ENCODE data around the gene MARS2. TPM values are rescaled to one million over a fixed set of nuclear protein-coding genes. Genes with fewer than 3 reads are reported as not detected.

The MARS2 gene
- 1 to 10 TPM; 4.6 to 7.7 (median 5.6) TPM for total RNA-seq
- 3.2 TPM for polyA plus RNA-seq
- long read RNA-seq, donor 1, transcript MARS2-201 (1 exons, 3,019 nt) = major isoform, 15 of 15 reads
- long read RNA-seq, donor 1, partial matches to known transcripts = 0 of 15 reads
- long read RNA-seq, donor 1, other reads (novel, unspliced or antisense) = 0 of 15 reads
- long read RNA-seq, donor 2, partial matches to known transcripts = 0 of 4 reads
- long read RNA-seq, donor 2, other reads (novel, unspliced or antisense) = 0 of 4 reads
- long read RNA-seq, donor 3, transcript MARS2-201 (1 exons, 3,019 nt) = major isoform, 36 of 36 reads
- long read RNA-seq, donor 3, partial matches to known transcripts = 0 of 36 reads
- long read RNA-seq, donor 3, other reads (novel, unspliced or antisense) = 0 of 36 reads
- long read RNA-seq, donor 4, transcript MARS2-201 (1 exons, 3,019 nt) = major isoform, 5 of 5 reads
- long read RNA-seq, donor 4, partial matches to known transcripts = 0 of 5 reads
- long read RNA-seq, donor 4, other reads (novel, unspliced or antisense) = 0 of 5 reads

DNA sequence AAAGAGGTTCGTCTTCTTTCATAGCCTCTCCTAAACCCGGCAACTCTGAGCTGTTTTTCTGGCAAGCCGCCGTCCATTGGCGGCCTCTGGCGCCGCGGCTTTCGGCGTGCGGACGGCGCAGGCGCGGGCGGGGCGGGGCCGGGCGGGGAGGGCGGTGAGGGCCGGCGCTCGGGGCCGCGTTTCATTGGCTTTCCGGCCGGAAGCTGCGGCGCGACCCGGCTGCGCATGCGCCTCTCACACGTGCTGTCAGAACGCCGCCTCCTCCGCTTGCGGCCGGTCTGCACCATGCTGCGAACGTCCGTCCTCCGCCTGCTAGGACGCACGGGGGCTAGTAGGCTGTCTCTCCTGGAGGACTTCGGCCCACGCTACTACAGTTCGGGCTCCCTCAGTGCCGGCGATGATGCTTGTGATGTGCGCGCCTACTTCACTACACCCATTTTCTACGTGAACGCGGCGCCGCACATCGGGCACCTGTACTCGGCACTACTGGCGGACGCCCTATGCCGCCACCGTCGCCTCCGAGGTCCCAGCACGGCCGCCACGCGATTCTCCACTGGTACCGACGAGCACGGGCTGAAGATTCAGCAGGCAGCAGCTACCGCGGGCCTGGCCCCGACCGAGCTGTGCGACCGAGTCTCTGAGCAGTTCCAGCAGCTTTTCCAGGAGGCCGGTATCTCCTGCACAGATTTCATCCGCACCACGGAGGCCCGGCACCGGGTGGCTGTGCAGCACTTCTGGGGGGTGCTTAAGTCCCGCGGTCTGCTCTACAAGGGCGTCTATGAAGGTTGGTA is at the start of gene MARS2:
Gene MARS2, plus strand, starts transcription at position 249 of the 791 bp plus-strand sequence. Its CDS starts 37 bp downstream, at position 286.
- Histone ChIP-seq H3K4me1 (ENCODE audit: control insufficient read depth, insufficient read depth, low read length) (peaks cover 9% of the 10 kb centered on the region), H3K27ac (ENCODE audit: low read length) (peak within 1 kb of the TSS; percentile 43), H3K4me3 (ENCODE audit: low read length) (peak within 1 kb of the TSS; percentile 79), H3K27me3 (ENCODE audit: control insufficient read depth, insufficient read depth) (no peaks in the 10 kb centered on the region), H3K9me3 (ENCODE audit: control insufficient read depth, low read length) (no peaks in the 10 kb centered on the region)
- intact Hi-C loops (cut with DNase I) = loop anchor here in 3 of 4 donors (10.0 kb wide), 2 partner anchors 419 to 589 kb away; no protein-coding TSS in a partner anchor
- ATAC-seq (peak; percentile 97), DNase-seq (peak; percentile 96 to 98 (median 98))
- under 1% methylated on average over 86 of the region's 86 CpGs for WGBS

DNA sequence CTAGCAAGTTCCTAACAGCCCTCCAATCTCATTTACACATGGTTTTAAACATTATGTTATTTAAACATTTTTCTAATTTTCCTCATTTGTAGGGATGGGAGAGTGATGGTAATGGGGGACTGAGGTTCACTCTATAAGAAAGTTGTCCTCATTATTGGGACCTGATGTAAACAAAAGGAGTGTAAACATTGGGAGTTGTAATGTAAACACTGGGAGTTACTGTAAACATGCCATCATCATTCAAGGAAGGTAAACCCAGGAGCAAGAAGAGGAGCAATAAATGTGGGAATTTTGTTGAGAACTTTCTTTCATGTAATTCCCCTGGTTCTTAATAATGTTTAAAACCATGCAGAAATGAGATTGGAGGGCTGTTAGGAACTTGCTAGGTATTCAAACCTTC is 47.6 kb upstream of the MARS2 start:
- no peak overlapping the region for H3K4me3 ChIP-seq (ENCODE audit: low read length)
- no peaks in the 10 kb centered on the region for H3K4me1 ChIP-seq (ENCODE audit: control insufficient read depth, insufficient read depth, low read length)
- no peaks in the 10 kb centered on the region for H3K9me3 ChIP-seq (ENCODE audit: control insufficient read depth, low read length)
- intact Hi-C loops (cut with DNase I) = no loop called here
- ATAC-seq (no peak), DNase-seq (no peak)
- no peak overlapping the region for H3K27ac ChIP-seq (ENCODE audit: low read length)
- H3K27me3 ChIP-seq (ENCODE audit: control insufficient read depth, insufficient read depth) = no peaks in the 10 kb centered on the region

DNA sequence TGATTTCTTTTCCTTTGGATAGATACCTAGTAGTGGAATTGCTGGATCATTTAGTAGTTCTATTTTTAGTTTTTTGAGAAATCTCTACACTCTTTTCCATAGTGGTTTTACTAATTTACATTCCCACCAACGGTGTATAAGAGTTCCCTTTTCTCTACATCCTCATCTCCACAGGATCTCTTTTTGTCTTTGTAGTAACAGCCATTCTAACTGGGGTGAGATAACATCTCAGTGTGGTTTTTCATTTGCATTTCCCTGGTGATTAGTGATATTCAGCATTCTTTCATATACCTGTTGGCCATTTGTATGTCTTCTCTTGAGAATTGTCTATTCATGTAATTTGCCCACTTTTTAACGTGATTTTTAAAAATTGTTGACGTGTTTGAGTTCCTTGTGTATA is 43.5 kb upstream of the MARS2 start:
- H3K27me3 ChIP-seq (ENCODE audit: control insufficient read depth, insufficient read depth) = no peaks in the 10 kb centered on the region
- H3K27ac ChIP-seq (ENCODE audit: low read length) = no peak overlapping the region
- ATAC-seq (no peak), DNase-seq (no peak)
- no peaks in the 10 kb centered on the region for H3K4me1 ChIP-seq (ENCODE audit: control insufficient read depth, insufficient read depth, low read length)
- no peaks in the 10 kb centered on the region for H3K9me3 ChIP-seq (ENCODE audit: control insufficient read depth, low read length)
- WGBS = 75% methylated on average over 3 of the region's 3 CpGs
- intact Hi-C loops (cut with DNase I) = no loop called here
- no peak overlapping the region for H3K4me3 ChIP-seq (ENCODE audit: low read length)

DNA sequence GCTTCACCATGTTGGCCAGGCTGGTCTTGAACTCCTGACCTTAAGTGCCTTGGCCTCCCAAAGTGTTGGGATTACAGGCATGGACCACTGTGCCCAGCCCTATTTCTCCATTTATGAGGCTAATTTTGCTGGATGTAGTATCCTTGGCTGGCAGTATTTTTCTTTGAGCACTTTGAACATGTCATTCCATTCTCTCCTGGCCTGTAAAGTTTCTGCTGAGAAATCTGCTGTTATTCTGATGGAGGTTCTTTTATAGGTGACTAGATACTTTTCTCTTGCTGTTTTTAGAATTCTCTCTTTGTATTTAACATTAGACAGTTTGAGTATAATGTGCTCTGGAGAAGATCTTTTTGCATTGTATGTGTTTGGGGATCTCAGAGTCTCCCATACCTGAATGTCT is 38.9 kb upstream of the MARS2 start:
- Histone ChIP-seq H3K4me3 (ENCODE audit: low read length) (no peak overlapping the region), H3K4me1 (ENCODE audit: control insufficient read depth, insufficient read depth, low read length) (no peaks in the 10 kb centered on the region), H3K27me3 (ENCODE audit: control insufficient read depth, insufficient read depth) (no peaks in the 10 kb centered on the region), H3K27ac (ENCODE audit: low read length) (no peak overlapping the region), H3K9me3 (ENCODE audit: control insufficient read depth, low read length) (no peaks in the 10 kb centered on the region)
- no peak for DNase-seq
- no peak for ATAC-seq
- intact Hi-C loops (cut with DNase I) = no loop called here

DNA sequence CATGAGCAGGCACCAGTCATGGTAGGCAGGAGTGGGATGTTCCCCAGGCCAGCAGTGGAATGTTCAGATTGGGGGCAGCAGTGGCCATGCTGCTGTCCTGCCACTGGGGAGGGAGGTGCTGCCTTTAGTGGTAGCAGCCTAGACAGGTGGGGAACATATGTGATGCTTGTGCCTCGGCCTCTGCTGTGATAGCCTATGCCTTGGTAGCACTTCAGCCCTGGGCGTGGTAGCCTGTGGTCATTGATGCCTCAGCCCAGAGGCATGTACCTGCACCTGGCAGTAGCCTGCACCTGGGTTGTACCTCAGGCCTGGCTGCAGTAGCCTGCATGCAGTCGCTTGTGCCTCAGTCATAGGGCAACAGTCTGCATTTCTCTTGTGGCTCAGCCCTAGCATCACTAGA is 36.9 kb upstream of the MARS2 start:
- 100% methylated on average over 3 of the region's 3 CpGs for WGBS
- ATAC-seq = no peak
- no peak for DNase-seq
- H3K4me1 ChIP-seq (ENCODE audit: control insufficient read depth, insufficient read depth, low read length) = no peaks in the 10 kb centered on the region
- no peaks in the 10 kb centered on the region for H3K9me3 ChIP-seq (ENCODE audit: control insufficient read depth, low read length)
- no peak overlapping the region for H3K27ac ChIP-seq (ENCODE audit: low read length)
- intact Hi-C loops (cut with DNase I) = no loop called here
- no peak overlapping the region for H3K4me3 ChIP-seq (ENCODE audit: low read length)
- no peaks in the 10 kb centered on the region for H3K27me3 ChIP-seq (ENCODE audit: control insufficient read depth, insufficient read depth)

DNA sequence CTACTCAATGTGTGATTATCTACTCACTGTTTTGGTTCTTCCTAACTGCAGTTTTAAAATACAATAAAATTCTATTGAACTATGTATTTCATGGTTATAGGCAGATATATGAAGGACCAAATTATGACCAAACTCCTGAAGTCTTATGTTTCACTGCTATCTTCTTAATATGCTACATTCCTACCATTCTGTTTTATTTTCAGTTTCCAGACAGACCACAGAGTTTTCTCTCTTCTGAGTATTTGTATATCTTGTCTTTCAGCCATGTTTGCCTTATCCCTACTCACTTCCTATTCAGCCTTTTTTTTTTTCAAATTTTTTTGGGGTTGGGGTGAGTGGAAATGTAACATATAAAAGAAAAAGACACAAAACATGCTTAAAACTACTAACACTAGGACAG is 36.1 kb upstream of the MARS2 start:
- H3K9me3 ChIP-seq (ENCODE audit: control insufficient read depth, low read length) = no peaks in the 10 kb centered on the region
- no peak overlapping the region for H3K27ac ChIP-seq (ENCODE audit: low read length)
- DNase-seq (no peak), ATAC-seq (no peak)
- H3K4me3 ChIP-seq (ENCODE audit: low read length) = no peak overlapping the region
- intact Hi-C loops (cut with DNase I) = no loop called here
- no peaks in the 10 kb centered on the region for H3K4me1 ChIP-seq (ENCODE audit: control insufficient read depth, insufficient read depth, low read length)
- no peaks in the 10 kb centered on the region for H3K27me3 ChIP-seq (ENCODE audit: control insufficient read depth, insufficient read depth)

DNA sequence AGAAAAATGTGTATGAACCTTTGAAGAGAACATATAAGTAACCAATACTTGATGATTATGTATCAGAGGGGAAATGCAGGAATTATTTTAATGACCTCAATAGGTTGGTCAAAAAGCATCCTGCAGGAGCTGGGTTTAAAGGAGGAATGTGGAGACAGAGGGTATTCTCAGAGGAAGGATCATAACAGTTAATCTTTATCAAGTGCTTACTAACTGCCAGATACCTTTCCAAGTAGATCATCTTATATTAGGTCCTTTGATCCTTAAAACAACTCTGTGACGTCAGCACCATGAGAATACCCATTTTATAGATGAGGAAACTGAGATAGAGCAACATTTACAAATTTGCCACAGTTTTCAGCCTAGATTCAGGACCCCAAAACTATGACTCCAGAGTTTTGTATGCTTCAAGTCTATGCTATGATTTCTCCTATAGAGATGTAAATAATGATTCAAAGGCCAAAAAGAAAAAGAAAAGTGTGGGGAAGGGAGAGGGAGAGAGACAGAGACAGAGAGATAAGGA is 32.7 kb upstream of the MARS2 start:
- Histone ChIP-seq H3K27ac (ENCODE audit: low read length) (no peak overlapping the region), H3K27me3 (ENCODE audit: control insufficient read depth, insufficient read depth) (no peaks in the 10 kb centered on the region), H3K4me1 (ENCODE audit: control insufficient read depth, insufficient read depth, low read length) (no peaks in the 10 kb centered on the region), H3K9me3 (ENCODE audit: control insufficient read depth, low read length) (no peaks in the 10 kb centered on the region), H3K4me3 (ENCODE audit: low read length) (no peak overlapping the region)
- 46% methylated on average over 1 of the region's 1 CpG for WGBS
- DNase-seq (no peak), ATAC-seq (no peak)
- intact Hi-C loops (cut with DNase I) = no loop called here

DNA sequence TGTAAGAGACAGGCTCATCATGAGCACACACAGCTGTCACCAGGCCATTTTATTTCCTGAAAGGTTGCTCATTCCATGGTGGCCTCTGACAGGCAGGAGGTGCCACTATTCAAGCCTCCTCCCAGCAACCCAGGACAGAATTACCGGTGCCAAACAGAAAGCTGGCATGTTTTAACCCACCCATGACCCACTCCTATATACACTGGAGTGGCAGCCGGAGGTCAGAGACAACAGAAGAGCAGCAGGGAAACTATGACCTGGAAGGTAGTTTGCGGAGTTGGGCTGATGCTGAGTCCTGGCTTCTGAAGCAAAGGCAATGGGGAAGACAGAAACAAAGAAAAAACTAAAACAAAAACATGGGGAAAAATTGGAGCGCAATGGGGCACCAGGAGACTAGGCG is 32.1 kb upstream of the MARS2 start:
- Histone ChIP-seq H3K9me3 (ENCODE audit: control insufficient read depth, low read length) (no peaks in the 10 kb centered on the region), H3K4me1 (ENCODE audit: control insufficient read depth, insufficient read depth, low read length) (no peaks in the 10 kb centered on the region), H3K27me3 (ENCODE audit: control insufficient read depth, insufficient read depth) (no peaks in the 10 kb centered on the region), H3K4me3 (ENCODE audit: low read length) (peak overlapping the region; percentile 54), H3K27ac (ENCODE audit: low read length) (no peak overlapping the region)
- WGBS = 61% methylated on average over 5 of the region's 5 CpGs
- DNase-seq (no peak), ATAC-seq (peak in 1 of 2 donors; percentile 15)
- intact Hi-C loops (cut with DNase I) = no loop called here

DNA sequence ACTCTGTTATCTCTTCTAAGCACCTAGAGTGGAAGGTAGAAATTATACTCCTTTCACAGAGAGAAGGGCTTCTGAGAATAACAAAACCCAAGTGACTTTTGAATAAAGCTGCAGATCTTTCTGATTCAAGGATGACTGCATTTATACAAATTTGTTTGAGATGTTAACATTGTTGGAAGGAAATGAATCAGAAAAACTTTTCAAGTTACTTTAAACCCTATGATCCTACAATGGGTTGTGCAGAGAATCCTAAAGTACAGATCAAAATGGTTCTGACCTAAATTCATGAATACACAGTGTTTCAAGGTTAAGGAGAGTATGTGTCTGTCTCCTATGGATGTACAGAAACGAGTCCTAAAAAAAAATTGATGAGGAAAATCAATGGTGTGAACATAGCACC is 31.6 kb upstream of the MARS2 start:
- 35% methylated on average over 1 of the region's 1 CpG for WGBS
- no peaks in the 10 kb centered on the region for H3K4me1 ChIP-seq (ENCODE audit: control insufficient read depth, insufficient read depth, low read length)
- peak overlapping the region; percentile 54 for H3K4me3 ChIP-seq (ENCODE audit: low read length)
- ATAC-seq (no peak), DNase-seq (no peak)
- intact Hi-C loops (cut with DNase I) = no loop called here
- H3K27ac ChIP-seq (ENCODE audit: low read length) = no peak overlapping the region
- no peaks in the 10 kb centered on the region for H3K27me3 ChIP-seq (ENCODE audit: control insufficient read depth, insufficient read depth)
- H3K9me3 ChIP-seq (ENCODE audit: control insufficient read depth, low read length) = no peaks in the 10 kb centered on the region

DNA sequence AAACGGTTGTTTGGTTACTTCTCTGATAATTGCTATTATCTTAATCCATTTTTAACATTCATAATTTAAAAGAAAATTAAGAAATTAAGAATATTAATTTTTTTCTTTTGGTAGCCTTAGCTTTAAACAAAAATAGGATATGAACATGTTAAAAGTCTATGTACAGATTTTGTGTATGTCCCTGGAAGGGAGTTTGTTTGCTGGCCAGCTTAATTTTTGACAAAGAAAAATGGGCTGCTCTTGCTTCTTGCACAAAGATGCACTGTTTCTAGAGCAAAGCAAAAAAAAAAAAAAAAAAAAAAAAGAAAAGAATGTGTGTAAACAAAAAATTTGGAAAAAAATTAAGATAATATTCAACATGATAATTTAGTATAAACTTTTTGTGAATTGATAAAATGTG is 31.1 kb upstream of the MARS2 start:
- Histone ChIP-seq H3K27ac (ENCODE audit: low read length) (no peak overlapping the region), H3K4me3 (ENCODE audit: low read length) (peak overlapping the region; percentile 54), H3K27me3 (ENCODE audit: control insufficient read depth, insufficient read depth) (no peaks in the 10 kb centered on the region), H3K9me3 (ENCODE audit: control insufficient read depth, low read length) (no peaks in the 10 kb centered on the region), H3K4me1 (ENCODE audit: control insufficient read depth, insufficient read depth, low read length) (no peaks in the 10 kb centered on the region)
- intact Hi-C loops (cut with DNase I) = no loop called here
- ATAC-seq (no peak), DNase-seq (no peak)
- WGBS = 38% methylated on average over 1 of the region's 1 CpG

DNA sequence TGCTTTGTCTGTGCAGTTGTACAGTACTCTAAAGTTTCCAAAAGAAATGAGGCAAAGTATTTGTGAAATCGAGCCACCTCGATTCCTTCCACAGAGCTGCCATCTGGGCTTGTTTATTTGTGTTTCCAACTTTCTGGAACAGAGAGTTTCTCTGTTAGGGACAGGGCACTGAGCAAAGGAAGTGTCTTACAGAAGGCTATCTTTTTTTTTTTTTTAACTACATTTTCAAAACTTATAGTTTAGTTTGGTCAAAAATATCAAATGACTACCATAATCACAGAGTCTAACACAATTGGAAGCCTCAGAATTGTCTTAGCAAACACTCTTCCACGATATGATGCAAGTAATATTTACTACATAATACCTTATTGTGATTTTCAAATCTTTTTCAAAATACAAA is 30.6 kb upstream of the MARS2 start:
- peak; percentile 67 to 69 for ATAC-seq
- Histone ChIP-seq H3K4me1 (ENCODE audit: control insufficient read depth, insufficient read depth, low read length) (no peaks in the 10 kb centered on the region), H3K27me3 (ENCODE audit: control insufficient read depth, insufficient read depth) (no peaks in the 10 kb centered on the region), H3K9me3 (ENCODE audit: control insufficient read depth, low read length) (no peaks in the 10 kb centered on the region), H3K27ac (ENCODE audit: low read length) (no peak overlapping the region), H3K4me3 (ENCODE audit: low read length) (peak overlapping the region; percentile 55)
- 20% methylated on average over 3 of the region's 3 CpGs for WGBS
- no peak for DNase-seq
- intact Hi-C loops (cut with DNase I) = no loop called here
